Chondrocyte (in vitro differentiated cells): ENCODE results near the gene ANKRD13D. TPM values are rescaled to one million over a fixed set of nuclear protein-coding genes. Genes with fewer than 3 reads are reported as not detected.

Experiments used
- DNase-seq: peaks from one replicate; pipeline ENCODE4 v3.0.0; 2021; ENCODE audit warnings: mixed read lengths, low spot score
- H3K27ac Mint-ChIP-seq: one replicate; pipeline ENCODE4 v1.8.0; 2021; ENCODE audit warnings: mild to moderate bottlenecking, moderate library complexity, mixed read lengths; ENCODE audit not compliant: unreplicated experiment
- H3K27me3 Mint-ChIP-seq: 2 replicates; pipeline ENCODE4 v1.8.0; 2021; ENCODE audit warnings: low read depth, mixed read lengths
- H3K36me3 Mint-ChIP-seq: 2 replicates; pipeline ENCODE4 v1.8.0; 2021; ENCODE audit warnings: low read depth, mixed read lengths
- H3K4me1 Mint-ChIP-seq: 2 replicates; pipeline ENCODE4 v1.8.0; 2021; ENCODE audit warnings: low read depth, mild to moderate bottlenecking, mixed read lengths
- H3K4me3 Mint-ChIP-seq: one replicate; pipeline ENCODE4 v1.8.0; 2021; ENCODE audit warnings: mild to moderate bottlenecking, moderate library complexity, mixed read lengths; ENCODE audit not compliant: unreplicated experiment
- H3K9me3 Mint-ChIP-seq: 2 replicates; pipeline ENCODE4 v1.8.0; 2021; ENCODE audit warnings: low read depth, mixed read lengths
- total RNA-seq: library from RNA; stranded (reverse); gene quantifications from 3 replicates; pipeline ENCODE4 v1.2.1, GENCODE V29; 2021
- TF ChIP-seq, protein P1 (sequence below): fragments of 200-600 bp; sonication (generic); IDR thresholded peaks from 2 replicates; pipeline ENCODE4 v1.5.0; 2021; ENCODE audit warnings: antibody characterized with exemption, mild to moderate bottlenecking, moderate library complexity

The ANKRD13D gene
- total RNA-seq, 1 donor from 2014 or later, result 40.0 TPM

DNA sequence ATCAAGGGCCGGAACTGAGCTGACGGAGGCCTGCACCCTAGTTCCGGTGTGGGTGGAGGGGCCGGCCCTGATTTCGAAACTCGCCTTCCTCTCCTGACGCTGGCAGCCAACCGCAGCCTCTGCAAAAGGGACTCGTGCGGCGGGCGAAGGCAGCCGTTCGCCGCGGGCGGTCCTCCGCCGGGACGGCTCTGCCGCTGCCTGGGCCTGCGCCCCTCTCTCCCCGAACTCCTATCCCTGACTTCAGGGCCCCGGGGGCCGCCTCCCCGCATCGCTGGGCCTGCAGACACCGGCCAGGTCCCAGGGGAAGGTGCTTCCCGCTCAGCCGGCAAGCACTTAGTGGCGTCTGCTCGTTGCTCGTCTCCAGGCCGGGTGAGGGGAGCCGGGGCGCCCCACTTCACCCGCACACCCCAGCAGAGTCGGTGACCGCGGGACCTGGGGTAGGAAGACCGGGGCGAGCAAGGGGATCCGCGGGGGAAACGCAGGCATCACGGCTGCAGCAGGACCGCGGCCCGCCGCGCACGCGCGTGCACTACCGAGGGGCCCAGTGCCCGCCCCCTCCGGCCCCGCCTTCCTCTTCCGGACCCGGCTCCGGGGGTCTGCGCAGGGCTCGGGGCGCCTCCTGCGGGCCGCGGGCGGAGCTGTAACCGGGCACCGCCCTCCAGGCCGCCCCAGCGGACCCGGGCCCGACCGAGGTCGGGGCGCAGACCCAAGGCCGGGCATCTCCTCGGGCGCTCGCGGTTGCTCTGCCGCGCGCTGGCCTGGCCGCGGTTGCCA lies 464 bp upstream of the ANKRD13D start:
- peak overlapping the region; percentile 74 for H3K4me3 Mint-ChIP-seq
- DNase-seq, result no peak
- peaks cover 3% of the 10 kb centered on the region for H3K36me3 Mint-ChIP-seq
- H3K9me3 Mint-ChIP-seq, result no peaks in the 10 kb centered on the region
- H3K27ac Mint-ChIP-seq, result peak overlapping the region; percentile 95
- peaks cover 35% of the 10 kb centered on the region for H3K4me1 Mint-ChIP-seq
- TF ChIP-seq, protein P1, sequence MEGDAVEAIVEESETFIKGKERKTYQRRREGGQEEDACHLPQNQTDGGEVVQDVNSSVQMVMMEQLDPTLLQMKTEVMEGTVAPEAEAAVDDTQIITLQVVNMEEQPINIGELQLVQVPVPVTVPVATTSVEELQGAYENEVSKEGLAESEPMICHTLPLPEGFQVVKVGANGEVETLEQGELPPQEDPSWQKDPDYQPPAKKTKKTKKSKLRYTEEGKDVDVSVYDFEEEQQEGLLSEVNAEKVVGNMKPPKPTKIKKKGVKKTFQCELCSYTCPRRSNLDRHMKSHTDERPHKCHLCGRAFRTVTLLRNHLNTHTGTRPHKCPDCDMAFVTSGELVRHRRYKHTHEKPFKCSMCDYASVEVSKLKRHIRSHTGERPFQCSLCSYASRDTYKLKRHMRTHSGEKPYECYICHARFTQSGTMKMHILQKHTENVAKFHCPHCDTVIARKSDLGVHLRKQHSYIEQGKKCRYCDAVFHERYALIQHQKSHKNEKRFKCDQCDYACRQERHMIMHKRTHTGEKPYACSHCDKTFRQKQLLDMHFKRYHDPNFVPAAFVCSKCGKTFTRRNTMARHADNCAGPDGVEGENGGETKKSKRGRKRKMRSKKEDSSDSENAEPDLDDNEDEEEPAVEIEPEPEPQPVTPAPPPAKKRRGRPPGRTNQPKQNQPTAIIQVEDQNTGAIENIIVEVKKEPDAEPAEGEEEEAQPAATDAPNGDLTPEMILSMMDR, result peak; percentile 72
- no peaks in the 10 kb centered on the region for H3K27me3 Mint-ChIP-seq

DNA sequence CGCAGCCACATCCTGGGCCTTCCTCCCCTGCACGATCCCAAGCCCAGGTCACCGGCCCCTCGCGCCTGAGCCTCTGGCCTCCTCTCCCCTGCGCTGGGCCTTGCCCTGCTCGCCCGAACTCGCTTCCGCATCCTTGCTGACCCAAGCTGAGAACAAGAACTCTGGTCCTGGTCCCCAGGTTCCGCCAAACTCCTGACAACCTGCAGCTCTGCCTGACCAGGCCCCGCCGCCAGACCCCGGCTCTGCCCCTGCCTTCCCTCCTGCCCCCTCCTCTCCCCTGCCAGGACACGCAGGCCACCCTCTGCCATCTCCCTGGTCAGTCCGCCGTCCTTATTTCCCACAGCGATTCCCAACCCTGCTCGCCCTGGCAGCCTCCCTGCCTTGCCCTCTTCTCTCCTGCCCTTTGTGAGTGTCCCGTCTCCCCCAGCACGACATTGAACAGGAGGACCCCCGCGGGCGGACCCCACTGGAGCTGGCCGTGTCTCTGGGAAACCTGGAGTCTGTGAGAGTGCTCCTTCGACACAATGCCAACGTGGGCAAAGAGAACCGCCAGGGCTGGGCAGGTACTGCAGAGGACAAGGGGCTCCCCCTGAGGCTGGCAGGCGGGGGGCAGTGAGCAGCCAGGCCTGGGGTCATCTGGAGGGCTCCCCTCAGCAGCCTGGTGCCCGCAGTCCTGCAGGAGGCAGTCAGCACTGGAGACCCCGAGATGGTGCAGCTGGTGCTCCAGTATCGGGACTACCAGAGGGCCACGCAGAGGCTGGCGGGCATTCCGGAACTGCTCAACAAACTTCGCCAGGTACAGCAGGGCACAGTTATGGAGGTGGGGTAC lies 762 bp downstream of the ANKRD13D start:
- DNase-seq, result peak; percentile 90
- Mint-ChIP-seq H3K36me3 (peaks cover 5% of the 10 kb centered on the region), H3K4me1 (peaks cover 35% of the 10 kb centered on the region), H3K9me3 (no peaks in the 10 kb centered on the region), H3K27ac (peak overlapping the region; percentile 57), H3K27me3 (no peaks in the 10 kb centered on the region), H3K4me3 (peak overlapping the region; percentile 97)
- TF ChIP-seq, protein P1, result no peak

DNA sequence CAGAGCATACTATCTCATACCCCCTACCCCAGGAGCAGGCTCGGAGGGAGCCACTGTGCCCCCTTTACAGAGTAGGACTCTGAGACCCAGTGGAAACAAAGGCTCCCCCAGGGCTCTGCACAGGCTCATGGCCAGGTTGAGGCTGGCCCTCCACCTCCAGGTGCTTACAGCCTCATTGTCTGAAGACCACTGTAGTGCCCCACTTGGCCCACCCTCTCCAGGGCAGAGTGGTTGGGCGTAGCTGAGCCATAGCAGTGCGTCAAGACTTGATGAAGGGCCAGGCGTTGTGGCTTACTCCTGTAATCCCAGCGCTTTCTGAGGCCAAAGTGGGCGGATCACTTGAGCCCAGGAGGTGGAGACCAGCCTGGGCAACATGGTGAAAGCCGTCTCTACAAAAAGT lies 1.7 kb downstream of the ANKRD13D start:
- peaks cover 9% of the 10 kb centered on the region for H3K36me3 Mint-ChIP-seq
- TF ChIP-seq, protein P1, result no peak
- H3K27ac Mint-ChIP-seq, result no peak overlapping the region
- peaks cover 2% of the 10 kb centered on the region for H3K9me3 Mint-ChIP-seq
- H3K4me3 Mint-ChIP-seq, result no peak overlapping the region
- DNase-seq, result peak; percentile 58
- peaks cover 35% of the 10 kb centered on the region for H3K4me1 Mint-ChIP-seq
- no peaks in the 10 kb centered on the region for H3K27me3 Mint-ChIP-seq

DNA sequence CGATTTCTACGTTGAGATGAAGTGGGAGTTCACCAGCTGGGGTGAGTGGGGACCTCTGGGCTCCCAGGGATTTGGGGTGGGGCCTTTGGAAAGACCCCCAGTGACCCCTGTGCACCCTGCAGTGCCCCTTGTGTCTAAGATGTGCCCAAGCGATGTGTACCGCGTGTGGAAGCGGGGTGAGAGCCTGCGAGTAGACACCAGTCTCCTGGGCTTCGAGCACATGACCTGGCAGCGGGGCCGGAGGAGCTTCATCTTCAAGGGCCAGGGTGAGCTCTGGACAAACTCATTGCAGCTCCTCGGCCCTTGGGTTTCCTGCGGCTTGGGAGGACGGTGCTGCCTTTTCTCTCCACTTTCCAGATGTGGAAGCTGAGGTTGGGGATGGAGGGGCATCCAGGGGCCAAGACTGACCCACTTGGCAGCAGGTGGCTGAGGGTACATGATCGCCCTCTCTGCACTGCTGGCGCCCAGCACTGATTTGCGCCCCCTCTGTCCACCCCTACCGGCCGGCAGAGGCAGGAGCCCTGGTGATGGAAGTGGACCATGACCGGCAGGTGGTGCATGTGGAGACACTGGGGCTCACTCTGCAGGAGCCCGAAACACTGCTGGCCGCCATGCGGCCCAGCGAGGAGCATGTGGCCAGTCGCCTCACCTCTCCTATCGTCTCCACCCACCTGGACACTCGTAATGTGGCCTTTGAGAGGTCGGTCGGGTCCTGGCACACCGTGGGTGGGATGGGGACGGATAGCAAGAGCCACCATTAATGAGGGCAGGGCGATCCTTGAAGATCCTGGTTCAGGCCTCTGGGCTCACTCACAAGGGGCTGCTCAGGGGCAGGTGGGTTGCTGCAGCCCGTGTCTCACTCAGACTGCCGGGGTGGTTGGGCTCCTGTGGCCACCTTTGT lies 2.6 kb downstream of the ANKRD13D start:
- DNase-seq, result peak; percentile 81
- peak overlapping the region; percentile 60 for H3K27ac Mint-ChIP-seq
- H3K36me3 Mint-ChIP-seq, result peaks cover 16% of the 10 kb centered on the region
- H3K4me1 Mint-ChIP-seq, result peaks cover 35% of the 10 kb centered on the region
- peaks cover 7% of the 10 kb centered on the region for H3K9me3 Mint-ChIP-seq
- H3K4me3 Mint-ChIP-seq, result no peak overlapping the region
- TF ChIP-seq, protein P1, result no peak
- H3K27me3 Mint-ChIP-seq, result no peaks in the 10 kb centered on the region
